ENCODE measurements around the gene SPAG16. TPM values are rescaled to one million over a fixed set of nuclear protein-coding genes. Genes with fewer than 3 reads are reported as not detected.

SPAG16 gene
- total RNA-seq, 4 donors from 2014 or later, result 1.2 to 30.8 (median 16.2) TPM

GRCh38 chr2:213420828-213421385 is 136.6 kb downstream of the SPAG16 start:
- H3K9me3 ChIP-seq, result no peaks in the 10 kb centered on the region
- in situ Hi-C loops (cut with MboI; ENCODE audit: low pct_ligation_motif_present in 1 of 4, low pct_unique_long_range_greater_than_20kb in 1 of 4, low sequenced_read_pairs in 3 of 4), result no loop called here
- H3K27me3 ChIP-seq, result no peaks in the 10 kb centered on the region
- no peak overlapping the region for H3K4me3 ChIP-seq
- DNase-seq, result no peak
- intact Hi-C loops (cut with DNase I; ENCODE audit: low total_unique reads), result no loop called here
- no peaks in the 10 kb centered on the region for H3K36me3 ChIP-seq
- H3K4me1 ChIP-seq, result no peaks in the 10 kb centered on the region
- TF ChIP-seq POLR2AphosphoS5 (IDR thresholded peaks at IDR 0.05) (no peak), EP300 (IDR thresholded peaks at IDR 0.05; ENCODE audit: low read depth) (no peak), POLR2A (IDR thresholded peaks at IDR 0.05) (no peak)
- TF ChIP-seq, protein P1, sequence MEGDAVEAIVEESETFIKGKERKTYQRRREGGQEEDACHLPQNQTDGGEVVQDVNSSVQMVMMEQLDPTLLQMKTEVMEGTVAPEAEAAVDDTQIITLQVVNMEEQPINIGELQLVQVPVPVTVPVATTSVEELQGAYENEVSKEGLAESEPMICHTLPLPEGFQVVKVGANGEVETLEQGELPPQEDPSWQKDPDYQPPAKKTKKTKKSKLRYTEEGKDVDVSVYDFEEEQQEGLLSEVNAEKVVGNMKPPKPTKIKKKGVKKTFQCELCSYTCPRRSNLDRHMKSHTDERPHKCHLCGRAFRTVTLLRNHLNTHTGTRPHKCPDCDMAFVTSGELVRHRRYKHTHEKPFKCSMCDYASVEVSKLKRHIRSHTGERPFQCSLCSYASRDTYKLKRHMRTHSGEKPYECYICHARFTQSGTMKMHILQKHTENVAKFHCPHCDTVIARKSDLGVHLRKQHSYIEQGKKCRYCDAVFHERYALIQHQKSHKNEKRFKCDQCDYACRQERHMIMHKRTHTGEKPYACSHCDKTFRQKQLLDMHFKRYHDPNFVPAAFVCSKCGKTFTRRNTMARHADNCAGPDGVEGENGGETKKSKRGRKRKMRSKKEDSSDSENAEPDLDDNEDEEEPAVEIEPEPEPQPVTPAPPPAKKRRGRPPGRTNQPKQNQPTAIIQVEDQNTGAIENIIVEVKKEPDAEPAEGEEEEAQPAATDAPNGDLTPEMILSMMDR (IDR thresholded peaks at IDR 0.05), result no peak
- 92% methylated on average over 5 of the region's 5 CpGs; no CpG with 5 or more reads in 1 of the 2 donors for WGBS, 2 donors (ENCODE audit: low coverage in 1 of 2)
- H3K27ac ChIP-seq, result no peak overlapping the region

- Histone ChIP-seq H3K9me3 (no peaks in the 10 kb centered on the region), H3K27me3 (no peaks in the 10 kb centered on the region), H3K4me3 (no peak overlapping the region), H3K27ac (no peak overlapping the region), H3K36me3 (no peaks in the 10 kb centered on the region), H3K4me1 (no peaks in the 10 kb centered on the region)
- in situ Hi-C loops (cut with MboI; ENCODE audit: low pct_ligation_motif_present in 1 of 4, low pct_unique_long_range_greater_than_20kb in 1 of 4, low sequenced_read_pairs in 3 of 4), result no loop called here
- intact Hi-C loops (cut with DNase I; ENCODE audit: low total_unique reads), result no loop called here
- no peak for TF ChIP-seq POLR2AphosphoS5 (IDR thresholded peaks at IDR 0.05)
- TF ChIP-seq, protein P1 (IDR thresholded peaks at IDR 0.05), result no peak
- no peak for TF ChIP-seq EP300 (IDR thresholded peaks at IDR 0.05; ENCODE audit: low read depth)
- no peak for TF ChIP-seq POLR2A (IDR thresholded peaks at IDR 0.05)
- no peak for DNase-seq
- 76 to 80% methylated on average over 1 to 2 of the region's 2 CpGs for WGBS, 2 donors (ENCODE audit: low coverage in 1 of 2)
Observed at GRCh38 chr2:213422211-213422610, 137.9 kb downstream of the SPAG16 start.

DNA sequence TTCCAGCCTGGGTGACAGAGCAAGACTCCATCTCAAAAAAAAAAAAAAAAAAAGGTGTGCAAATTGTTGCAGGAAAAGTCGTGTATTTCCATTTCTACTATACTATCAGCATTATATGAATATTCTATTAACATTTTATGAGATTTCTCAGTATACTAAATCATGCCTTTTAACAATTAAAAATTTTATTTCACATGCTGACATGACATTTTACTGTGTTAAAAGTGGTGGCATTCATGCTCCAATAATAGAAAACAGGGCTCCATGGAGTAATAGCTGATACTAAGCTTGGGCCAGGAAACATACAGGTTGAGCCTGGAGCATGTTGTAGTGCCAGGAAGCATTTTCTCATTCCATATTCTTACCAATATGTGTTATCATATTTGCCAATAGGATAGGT is 141.4 kb downstream of the SPAG16 start:
- Histone ChIP-seq H3K27ac (no peak overlapping the region), H3K4me3 (no peak overlapping the region), H3K9me3 (peaks cover 7 to 8% of the 10 kb centered on the region in 2 donors), H3K36me3 (no peaks in the 10 kb centered on the region), H3K27me3 (no peaks in the 10 kb centered on the region), H3K4me1 (no peaks in the 10 kb centered on the region)
- intact Hi-C loops (cut with DNase I; ENCODE audit: low total_unique reads) (no loop called here), in situ Hi-C loops (cut with MboI; ENCODE audit: low pct_ligation_motif_present in 1 of 4, low pct_unique_long_range_greater_than_20kb in 1 of 4, low sequenced_read_pairs in 3 of 4) (no loop called here)
- TF ChIP-seq, protein P1 (IDR thresholded peaks at IDR 0.05), result no peak
- no peak for TF ChIP-seq POLR2A (IDR thresholded peaks at IDR 0.05)
- TF ChIP-seq EP300 (IDR thresholded peaks at IDR 0.05; ENCODE audit: low read depth), result no peak
- no peak for TF ChIP-seq POLR2AphosphoS5 (IDR thresholded peaks at IDR 0.05)
- WGBS, 2 donors (ENCODE audit: low coverage in 1 of 2), result 50 to 67% methylated on average over 1 of the region's 1 CpG
- DNase-seq, result no peak

DNA sequence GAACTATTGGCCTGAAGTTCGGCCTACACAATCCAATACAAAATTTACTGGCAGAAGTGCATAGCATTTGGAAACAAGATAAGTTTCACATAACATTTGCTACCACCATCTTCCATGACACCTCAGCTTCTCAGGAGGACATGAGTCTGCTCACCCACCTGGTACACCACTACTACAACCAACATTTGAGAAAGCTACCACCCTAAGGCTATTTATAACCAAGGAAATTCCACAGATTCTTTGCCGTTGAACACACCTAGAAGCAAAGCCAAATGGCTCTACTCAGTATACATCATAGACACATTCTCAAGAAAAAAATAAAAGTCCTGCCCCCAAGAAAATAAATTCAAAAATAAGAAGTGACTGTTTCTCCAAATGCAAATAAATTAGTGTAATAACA is 145.3 kb downstream of the SPAG16 start:
- peaks cover 9 to 10% of the 10 kb centered on the region in 2 donors for H3K9me3 ChIP-seq
- H3K36me3 ChIP-seq, result no peaks in the 10 kb centered on the region
- no peak overlapping the region for H3K4me3 ChIP-seq
- TF ChIP-seq POLR2AphosphoS5 (IDR thresholded peaks at IDR 0.05) (no peak), EP300 (IDR thresholded peaks at IDR 0.05; ENCODE audit: low read depth) (no peak), POLR2A (IDR thresholded peaks at IDR 0.05) (no peak)
- TF ChIP-seq, protein P1 (IDR thresholded peaks at IDR 0.05), result no peak
- no peak overlapping the region for H3K27ac ChIP-seq
- no peak for DNase-seq
- H3K4me1 ChIP-seq, result no peaks in the 10 kb centered on the region
- H3K27me3 ChIP-seq, result no peaks in the 10 kb centered on the region
- in situ Hi-C loops (cut with MboI; ENCODE audit: low pct_ligation_motif_present in 1 of 4, low pct_unique_long_range_greater_than_20kb in 1 of 4, low sequenced_read_pairs in 3 of 4) (no loop called here), intact Hi-C loops (cut with DNase I; ENCODE audit: low total_unique reads) (no loop called here)
- WGBS, 2 donors (ENCODE audit: low coverage in 1 of 2), result 82% methylated on average over 2 of the region's 2 CpGs; no CpG with 5 or more reads in 1 of the 2 donors

Data from transverse colon (tissue), 4 donors.